NCI-H82 treated with DMSO at 0.1 percent for 48 hours (cell line): ENCODE data around the gene ARHGEF9.

Experiments
- DNase-seq: peaks from one replicate; lab custom pipeline; 2025; ENCODE audit not compliant: unreplicated experiment; lab: John Stamatoyannopoulos, UW

ARHGEF9 gene

GRCh38 chrX:63747331-63747730 lies 37.7 kb downstream of the ARHGEF9 start:
- DNase-seq, result no peak

GRCh38 chrX:63746715-63747114 lies 38.3 kb downstream of the ARHGEF9 start:
- DNase-seq, result no peak

GRCh38 chrX:63746278-63746677 lies 38.7 kb downstream of the ARHGEF9 start:
- DNase-seq, result no peak

- no peak for DNase-seq
Measured at GRCh38 chrX:63744850-63745394, 40.1 kb downstream of the ARHGEF9 start.

- peak; percentile 6 for DNase-seq
Measured at GRCh38 chrX:63743596-63743995, 41.4 kb downstream of the ARHGEF9 start.

- DNase-seq, result no peak
Measured at GRCh38 chrX:63740382-63740781, 44.6 kb downstream of the ARHGEF9 start.

- DNase-seq, result no peak
Measured at GRCh38 chrX:63739885-63740284, 45.1 kb downstream of the ARHGEF9 start.

GRCh38 chrX:63738696-63739095 lies 46.3 kb downstream of the ARHGEF9 start:
- no peak for DNase-seq

GRCh38 chrX:63737131-63737921 lies 47.7 kb downstream of the ARHGEF9 start:
- no peak for DNase-seq

- DNase-seq, result no peak
Measured at GRCh38 chrX:63735882-63736281, 49.1 kb downstream of the ARHGEF9 start.

- no peak for DNase-seq
Measured at GRCh38 chrX:63720293-63720692, 64.7 kb downstream of the ARHGEF9 start.

- no peak for DNase-seq
Measured at GRCh38 chrX:63719633-63720032, 65.4 kb downstream of the ARHGEF9 start.

GRCh38 chrX:63718010-63718694 lies 66.9 kb downstream of the ARHGEF9 start:
- no peak for DNase-seq

GRCh38 chrX:63713526-63713925 lies 71.5 kb downstream of the ARHGEF9 start:
- DNase-seq, result no peak

GRCh38 chrX:63708801-63709200 lies 76.2 kb downstream of the ARHGEF9 start:
- no peak for DNase-seq

- no peak for DNase-seq
Measured at GRCh38 chrX:63702556-63702955, 82.5 kb downstream of the ARHGEF9 start.

- peak; percentile 24 for DNase-seq
Measured at GRCh38 chrX:63686878-63687714, 97.9 kb downstream of the ARHGEF9 start.

GRCh38 chrX:63680423-63680822 lies 104.6 kb downstream of the ARHGEF9 start:
- no peak for DNase-seq

GRCh38 chrX:63679432-63679831 lies 105.6 kb downstream of the ARHGEF9 start:
- DNase-seq, result no peak

- DNase-seq, result no peak
Measured at GRCh38 chrX:63675716-63676115, 109.3 kb downstream of the ARHGEF9 start.

- no peak for DNase-seq
Measured at GRCh38 chrX:63673896-63674295, 111.1 kb downstream of the ARHGEF9 start.
